Stimulated activated CD8-positive, alpha-beta memory T cell treated with anti-CD3 and anti-CD28 coated beads, Interleukin-12 subunit alpha, Interleukin-12 subunit beta, amount 100 ng/mL, for 4 hours (primary cell): ENCODE data around the gene PPP1R1C.
"Not testable (repeated sequence)": the region's sequence is repeated elsewhere in the genome, so short reads cannot be mapped to it uniquely, and the experiment has no call there.

Experiments used
- DNase-seq: peaks from one replicate; pipeline ENCODE4 v3.0.0-alpha.2; 2020; ENCODE audit warnings: low read depth

PPP1R1C gene

GRCh38 chr2:182015334-182016109 lies 29.9 kb downstream of the PPP1R1C start:
- no peak for DNase-seq

- no peak for DNase-seq
Observed at GRCh38 chr2:182018218-182018617, 32.6 kb downstream of the PPP1R1C start.

DNA sequence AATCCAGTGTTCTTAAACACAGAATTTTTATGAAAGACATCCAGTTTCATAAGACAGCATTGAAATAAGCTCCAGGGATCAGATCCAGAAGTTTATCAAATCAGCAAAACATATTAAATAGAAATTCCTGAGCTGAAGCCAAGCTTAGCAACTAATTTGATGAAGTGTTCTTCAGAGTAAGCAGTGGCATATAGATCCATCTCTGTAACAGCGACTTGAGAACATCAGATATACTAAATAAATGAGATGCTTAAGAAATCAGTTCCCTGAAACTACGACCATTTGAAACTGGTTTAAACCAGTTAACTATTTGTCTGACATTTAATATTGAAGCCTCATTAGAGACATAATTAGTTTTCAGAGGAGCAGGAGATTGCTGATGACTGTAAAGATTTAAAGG lies 34.1 kb downstream of the PPP1R1C start:
- no peak for DNase-seq

DNA sequence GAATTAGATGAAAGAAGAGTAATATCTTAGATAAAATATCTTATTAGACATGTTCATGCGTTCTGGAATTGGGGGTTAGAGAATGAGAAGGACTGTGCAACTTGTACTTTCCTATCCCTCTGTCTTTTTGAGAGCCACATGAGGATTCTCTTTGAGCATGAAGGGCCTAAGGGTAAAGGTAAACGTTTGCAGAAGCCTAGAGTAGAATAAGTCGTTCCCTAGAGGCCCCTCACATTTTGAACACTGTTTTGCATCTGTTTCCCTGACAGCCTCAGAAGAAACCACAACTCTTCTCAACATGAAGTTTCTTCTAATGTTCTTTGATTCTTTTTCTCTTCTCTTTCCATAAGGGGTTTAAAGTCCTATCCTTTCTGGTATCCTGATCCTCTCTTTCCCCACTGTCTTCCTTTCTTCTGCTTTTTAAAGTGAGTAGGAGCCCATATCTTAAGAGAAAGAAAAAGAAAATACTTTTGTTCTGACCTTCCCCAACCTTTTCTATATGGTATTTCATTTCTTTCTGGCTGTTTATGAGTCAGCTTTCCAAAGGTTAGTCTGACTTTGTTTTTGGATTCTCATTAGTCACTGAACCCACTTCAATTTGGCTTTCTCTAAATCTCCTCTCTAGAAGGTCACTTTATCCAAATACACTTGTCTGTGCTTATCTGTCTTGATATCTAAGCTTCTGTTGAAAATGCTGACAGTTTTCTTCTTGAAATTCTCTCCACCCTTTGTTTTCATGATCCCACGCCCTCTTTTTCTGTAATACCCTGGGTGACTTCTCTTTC lies 34.8 kb downstream of the PPP1R1C start:
- DNase-seq, result no peak

- no peak for DNase-seq
Observed at GRCh38 chr2:182023235-182023634, 37.6 kb downstream of the PPP1R1C start.

DNA sequence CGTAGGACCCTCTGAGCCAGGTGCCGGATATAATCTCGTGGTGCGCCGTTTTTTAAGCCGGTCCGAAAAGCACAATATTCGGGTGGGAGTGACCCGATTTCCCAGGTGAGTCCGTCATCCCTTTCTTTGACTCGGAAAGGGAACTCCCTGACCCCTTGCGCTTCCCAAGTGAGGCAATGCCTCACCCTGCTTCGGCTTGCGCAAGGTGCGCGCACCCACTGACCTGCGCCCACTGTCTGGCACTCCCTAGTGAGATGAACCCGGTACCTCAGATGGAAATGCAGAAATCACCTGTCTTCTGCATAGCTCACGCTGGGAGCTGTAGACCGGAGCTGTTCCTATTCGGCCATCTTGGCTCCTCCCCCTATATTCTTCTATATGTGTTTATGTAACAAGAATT lies 45.2 kb downstream of the PPP1R1C start:
- DNase-seq, result not testable (repeated sequence)

DNA sequence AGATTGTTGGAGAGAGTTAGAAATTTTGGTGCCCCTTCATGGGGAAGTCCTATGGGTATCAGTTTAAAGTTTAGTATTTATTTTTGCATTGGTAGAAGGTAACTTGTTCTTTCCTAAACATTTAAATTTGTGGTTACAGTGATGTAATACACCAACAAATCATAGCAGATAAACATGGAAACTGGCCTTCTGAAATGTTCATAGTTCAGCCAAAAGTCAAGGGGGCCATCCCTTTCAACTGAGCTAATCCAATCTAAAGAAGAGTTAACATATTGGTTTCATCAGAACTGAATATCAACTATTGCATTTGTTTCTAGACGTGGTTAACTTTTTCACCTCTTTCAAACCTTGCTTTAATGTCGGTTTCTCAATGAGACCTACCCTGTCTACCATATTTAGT lies 46.3 kb downstream of the PPP1R1C start:
- no peak for DNase-seq

GRCh38 chr2:182033449-182033848 lies 47.8 kb downstream of the PPP1R1C start:
- no peak for DNase-seq

GRCh38 chr2:182038576-182038975 lies 52.9 kb downstream of the PPP1R1C start:
- no peak for DNase-seq

- DNase-seq, result no peak
Observed at GRCh38 chr2:182043021-182043420, 57.4 kb downstream of the PPP1R1C start.

GRCh38 chr2:182043861-182044260 lies 58.2 kb downstream of the PPP1R1C start:
- DNase-seq, result no peak

- no peak for DNase-seq
Observed at GRCh38 chr2:182047544-182047943, 61.9 kb downstream of the PPP1R1C start.

- no peak for DNase-seq
Observed at GRCh38 chr2:182048088-182048487, 62.4 kb downstream of the PPP1R1C start.

GRCh38 chr2:182048621-182049020 lies 63.0 kb downstream of the PPP1R1C start:
- DNase-seq, result no peak

GRCh38 chr2:182049372-182050148 lies 63.9 kb downstream of the PPP1R1C start:
- no peak for DNase-seq

DNA sequence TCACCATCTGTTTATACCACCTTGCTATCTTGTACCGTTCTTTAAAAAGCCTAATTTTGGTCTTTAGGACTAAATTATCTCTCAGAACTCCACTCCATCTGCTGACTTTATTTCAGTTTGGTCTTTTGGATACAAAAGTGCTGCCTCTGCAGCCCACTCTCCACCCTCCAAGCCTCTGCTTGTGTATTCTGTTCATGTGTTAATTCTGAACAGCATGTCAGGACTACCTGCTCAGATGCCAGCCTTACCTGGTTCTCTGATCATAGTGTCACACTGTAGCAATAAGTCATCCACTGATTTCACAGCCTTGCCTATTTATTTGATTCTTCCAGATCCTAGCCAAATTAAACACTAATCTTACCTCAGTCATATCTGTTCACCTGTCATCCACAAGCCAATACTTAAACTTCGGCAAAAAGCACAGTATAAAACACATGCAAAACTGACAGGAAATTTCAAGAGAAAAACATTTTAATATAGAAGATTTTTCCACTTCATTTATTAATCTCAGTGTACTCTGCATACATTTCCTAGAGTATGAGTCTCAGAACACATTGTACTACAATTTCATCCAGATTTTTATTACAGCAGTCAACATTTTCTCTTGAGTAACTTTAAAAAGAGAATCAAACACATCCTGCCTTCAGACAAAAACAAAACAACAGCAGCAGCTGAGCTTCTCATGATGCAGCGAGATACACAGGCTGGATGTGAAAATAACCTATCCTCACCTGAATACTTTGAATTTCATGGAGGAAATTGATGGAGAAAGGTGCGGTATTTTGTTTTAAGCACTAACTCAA lies 64.9 kb downstream of the PPP1R1C start:
- DNase-seq, result no peak

GRCh38 chr2:182055993-182056392 lies 70.3 kb downstream of the PPP1R1C start:
- no peak for DNase-seq

DNA sequence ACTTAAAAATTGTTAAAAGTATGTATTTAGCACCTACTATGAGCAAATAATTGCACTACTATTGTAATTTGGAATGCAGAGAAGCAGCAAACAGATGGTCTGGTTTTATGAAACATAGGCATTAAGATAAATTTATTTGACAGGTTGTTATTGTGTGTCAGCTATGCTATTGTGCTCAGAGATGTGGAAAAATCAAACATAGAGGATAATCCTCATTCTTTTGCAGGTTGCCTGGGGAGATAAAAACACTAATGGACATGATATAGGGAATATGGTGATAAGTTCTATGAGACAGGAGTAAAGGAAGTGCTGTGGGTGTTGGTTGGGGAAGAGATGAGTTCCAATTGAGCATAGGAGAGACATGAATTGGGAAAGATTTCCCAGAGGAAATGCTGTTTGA lies 71.3 kb downstream of the PPP1R1C start:
- DNase-seq, result no peak

- DNase-seq, result no peak
Observed at GRCh38 chr2:182058056-182058455, 72.4 kb downstream of the PPP1R1C start.

- no peak for DNase-seq
Observed at GRCh38 chr2:182061739-182062138, 76.1 kb downstream of the PPP1R1C start.

GRCh38 chr2:182062329-182062972 lies 76.8 kb downstream of the PPP1R1C start:
- no peak for DNase-seq
